HL-60 (cell line): ENCODE measurements around the gene TBCK.

ENCODE experiments used
- DNase-seq, 2 experiments: peaks; one replicate each; pipeline ENCODE4 v3.0.0-alpha.2; 2010 to 2020; ENCODE audit warnings: low read depth in 1 of 2, low spot score in 1 of 2
- H3K27ac ChIP-seq: fragments of 250-450 bp; sonication (Bioruptor Pico); replicated peaks from 2 replicates; pipeline ENCODE4 v1.5.1; 2020; ENCODE audit warnings: mild to moderate bottlenecking, moderate library complexity
- H3K27me3 ChIP-seq: fragments of 250-450 bp; sonication (Bioruptor Pico); 2 replicates; pipeline ENCODE4 v1.5.1; 2021; ENCODE audit warnings: mild to moderate bottlenecking, moderate library complexity; ENCODE audit not compliant: insufficient read depth, poor library complexity, severe bottlenecking
- H3K4me3 ChIP-seq: replicated peaks from 2 replicates; pipeline ENCODE4 v1.5.1; 2011; ENCODE audit warnings: mild to moderate bottlenecking, control low read depth, low read length; ENCODE audit not compliant: insufficient read depth
- GABPA ChIP-seq: IDR thresholded peaks from 2 replicates; pipeline ENCODE4 v1.6.1; 2012; ENCODE audit warnings: low read depth
- POLR2AphosphoS5 ChIP-seq: IDR thresholded peaks from 2 replicates; pipeline ENCODE4 v1.6.1; 2012; ENCODE audit warnings: low read depth
- SPI1 ChIP-seq: IDR thresholded peaks from 2 replicates; pipeline ENCODE4 v1.6.1; 2012; ENCODE audit warnings: low read depth, mild to moderate bottlenecking, borderline replicate concordance
- TF ChIP-seq, protein P1 (sequence below): IDR thresholded peaks from 2 replicates; pipeline ENCODE4 v1.6.1; 2012; ENCODE audit warnings: low read depth; ENCODE audit not compliant: insufficient replicate concordance
- TF ChIP-seq, protein P2 (sequence below): IDR thresholded peaks from one replicate; pipeline ENCODE4 v1.5.1; 2011; ENCODE audit warnings: low read length, control low read depth, inconsistent platforms; ENCODE audit not compliant: insufficient read depth

The TBCK gene

DNA sequence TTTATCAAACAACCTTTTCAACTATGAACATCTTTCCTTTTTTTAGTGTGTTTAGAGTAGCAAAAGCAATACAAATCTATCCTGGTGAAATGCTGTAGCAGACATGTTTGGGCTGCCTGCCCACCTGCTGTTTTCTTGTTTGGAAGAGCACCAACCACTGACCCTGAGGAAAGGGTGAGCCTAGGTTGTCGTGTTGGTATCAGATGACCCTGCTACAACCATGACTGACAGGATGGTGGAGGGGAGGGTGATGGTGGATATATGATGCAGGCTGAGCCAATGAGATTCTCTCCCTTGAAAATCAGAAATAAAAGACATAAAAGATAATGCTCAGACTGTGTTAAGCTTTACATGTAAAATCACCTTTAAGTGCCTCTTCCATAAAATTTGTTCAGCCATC, 219.6 kb downstream of the TBCK start:
- no peaks in the 10 kb centered on the region for H3K27me3 ChIP-seq
- H3K27ac ChIP-seq = no peak overlapping the region
- DNase-seq = no peak
- no peak for TF ChIP-seq GABPA
- TF ChIP-seq, protein P1, sequence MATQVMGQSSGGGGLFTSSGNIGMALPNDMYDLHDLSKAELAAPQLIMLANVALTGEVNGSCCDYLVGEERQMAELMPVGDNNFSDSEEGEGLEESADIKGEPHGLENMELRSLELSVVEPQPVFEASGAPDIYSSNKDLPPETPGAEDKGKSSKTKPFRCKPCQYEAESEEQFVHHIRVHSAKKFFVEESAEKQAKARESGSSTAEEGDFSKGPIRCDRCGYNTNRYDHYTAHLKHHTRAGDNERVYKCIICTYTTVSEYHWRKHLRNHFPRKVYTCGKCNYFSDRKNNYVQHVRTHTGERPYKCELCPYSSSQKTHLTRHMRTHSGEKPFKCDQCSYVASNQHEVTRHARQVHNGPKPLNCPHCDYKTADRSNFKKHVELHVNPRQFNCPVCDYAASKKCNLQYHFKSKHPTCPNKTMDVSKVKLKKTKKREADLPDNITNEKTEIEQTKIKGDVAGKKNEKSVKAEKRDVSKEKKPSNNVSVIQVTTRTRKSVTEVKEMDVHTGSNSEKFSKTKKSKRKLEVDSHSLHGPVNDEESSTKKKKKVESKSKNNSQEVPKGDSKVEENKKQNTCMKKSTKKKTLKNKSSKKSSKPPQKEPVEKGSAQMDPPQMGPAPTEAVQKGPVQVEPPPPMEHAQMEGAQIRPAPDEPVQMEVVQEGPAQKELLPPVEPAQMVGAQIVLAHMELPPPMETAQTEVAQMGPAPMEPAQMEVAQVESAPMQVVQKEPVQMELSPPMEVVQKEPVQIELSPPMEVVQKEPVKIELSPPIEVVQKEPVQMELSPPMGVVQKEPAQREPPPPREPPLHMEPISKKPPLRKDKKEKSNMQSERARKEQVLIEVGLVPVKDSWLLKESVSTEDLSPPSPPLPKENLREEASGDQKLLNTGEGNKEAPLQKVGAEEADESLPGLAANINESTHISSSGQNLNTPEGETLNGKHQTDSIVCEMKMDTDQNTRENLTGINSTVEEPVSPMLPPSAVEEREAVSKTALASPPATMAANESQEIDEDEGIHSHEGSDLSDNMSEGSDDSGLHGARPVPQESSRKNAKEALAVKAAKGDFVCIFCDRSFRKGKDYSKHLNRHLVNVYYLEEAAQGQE = no peak
- TF ChIP-seq SPI1 = no peak
- TF ChIP-seq POLR2AphosphoS5 = no peak
- TF ChIP-seq, protein P2, sequence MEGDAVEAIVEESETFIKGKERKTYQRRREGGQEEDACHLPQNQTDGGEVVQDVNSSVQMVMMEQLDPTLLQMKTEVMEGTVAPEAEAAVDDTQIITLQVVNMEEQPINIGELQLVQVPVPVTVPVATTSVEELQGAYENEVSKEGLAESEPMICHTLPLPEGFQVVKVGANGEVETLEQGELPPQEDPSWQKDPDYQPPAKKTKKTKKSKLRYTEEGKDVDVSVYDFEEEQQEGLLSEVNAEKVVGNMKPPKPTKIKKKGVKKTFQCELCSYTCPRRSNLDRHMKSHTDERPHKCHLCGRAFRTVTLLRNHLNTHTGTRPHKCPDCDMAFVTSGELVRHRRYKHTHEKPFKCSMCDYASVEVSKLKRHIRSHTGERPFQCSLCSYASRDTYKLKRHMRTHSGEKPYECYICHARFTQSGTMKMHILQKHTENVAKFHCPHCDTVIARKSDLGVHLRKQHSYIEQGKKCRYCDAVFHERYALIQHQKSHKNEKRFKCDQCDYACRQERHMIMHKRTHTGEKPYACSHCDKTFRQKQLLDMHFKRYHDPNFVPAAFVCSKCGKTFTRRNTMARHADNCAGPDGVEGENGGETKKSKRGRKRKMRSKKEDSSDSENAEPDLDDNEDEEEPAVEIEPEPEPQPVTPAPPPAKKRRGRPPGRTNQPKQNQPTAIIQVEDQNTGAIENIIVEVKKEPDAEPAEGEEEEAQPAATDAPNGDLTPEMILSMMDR = no peak
- H3K4me3 ChIP-seq = no peak overlapping the region

DNA sequence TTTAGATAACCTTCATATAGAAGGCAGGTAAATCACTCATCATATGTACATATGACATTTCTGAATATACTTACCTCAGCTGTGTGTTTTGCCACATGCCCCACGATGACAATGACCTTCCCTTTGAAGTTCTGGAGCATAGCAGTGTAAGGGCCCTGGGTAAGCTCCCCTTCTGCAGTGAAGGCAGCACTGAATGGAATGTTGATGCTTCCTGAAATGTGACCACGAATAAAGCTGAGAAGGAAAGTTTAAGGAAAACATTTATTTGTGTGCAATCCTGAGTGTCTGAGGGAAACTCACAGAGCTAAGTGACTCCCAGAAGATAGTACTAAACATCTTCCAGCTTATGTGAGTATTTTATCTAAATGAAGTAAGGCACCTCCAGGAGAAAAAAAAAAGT, 220.6 kb downstream of the TBCK start:
- TF ChIP-seq POLR2AphosphoS5 (no peak), SPI1 (no peak)
- TF ChIP-seq, protein P2 = no peak
- TF ChIP-seq, protein P1 = no peak
- Histone ChIP-seq H3K4me3 (no peak overlapping the region), H3K27me3 (no peaks in the 10 kb centered on the region), H3K27ac (no peak overlapping the region)
- no peak for DNase-seq

DNA sequence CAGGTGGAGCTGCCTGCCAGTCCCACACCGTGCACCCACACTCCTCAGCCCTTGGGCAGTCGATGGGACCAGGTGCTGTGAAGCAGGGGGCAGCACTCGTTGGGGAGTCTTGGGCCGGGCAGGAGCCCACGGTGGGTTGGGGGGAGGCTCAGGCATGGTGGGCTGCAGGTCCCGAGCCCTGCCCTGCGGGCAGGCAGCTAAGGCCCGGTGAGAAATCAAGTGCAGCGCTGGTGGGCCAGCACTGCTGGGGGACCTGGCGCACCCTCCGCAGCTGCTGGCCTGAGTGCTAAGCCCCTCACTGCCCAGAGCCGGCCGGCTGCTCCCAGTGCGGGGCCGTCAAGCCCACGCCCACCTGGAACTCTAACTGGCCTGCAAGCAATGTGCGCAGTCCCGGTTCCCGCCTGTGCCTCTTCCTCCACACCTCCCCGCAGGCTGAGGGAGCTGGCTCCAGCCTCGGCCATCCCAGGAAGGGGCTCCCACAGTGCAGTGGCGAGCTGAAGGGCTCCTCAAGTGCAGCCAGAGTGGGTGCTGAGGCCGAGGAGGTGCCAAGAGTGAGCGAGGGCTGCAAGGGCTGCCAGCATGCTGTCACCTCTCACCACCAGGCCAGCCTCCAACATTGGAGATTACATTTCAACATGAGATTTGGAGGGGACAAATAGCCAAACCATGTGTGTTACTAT, 223.5 kb downstream of the TBCK start:
- DNase-seq = no peak
- Histone ChIP-seq H3K27me3 (no peaks in the 10 kb centered on the region), H3K4me3 (no peak overlapping the region), H3K27ac (no peak overlapping the region)
- TF ChIP-seq SPI1 (no peak), POLR2AphosphoS5 (no peak), GABPA (no peak)
- TF ChIP-seq, protein P1 = no peak
- TF ChIP-seq, protein P2 = no peak
